Measurements from ENCODE around the gene ATXN10.
A peak's percentile ranks its signal among the peaks of the same experiment; 100 is the strongest.

GRCh38 chr22:45671783-45672563 is at the start of gene ATXN10:
- TF ChIP-seq, protein P1, sequence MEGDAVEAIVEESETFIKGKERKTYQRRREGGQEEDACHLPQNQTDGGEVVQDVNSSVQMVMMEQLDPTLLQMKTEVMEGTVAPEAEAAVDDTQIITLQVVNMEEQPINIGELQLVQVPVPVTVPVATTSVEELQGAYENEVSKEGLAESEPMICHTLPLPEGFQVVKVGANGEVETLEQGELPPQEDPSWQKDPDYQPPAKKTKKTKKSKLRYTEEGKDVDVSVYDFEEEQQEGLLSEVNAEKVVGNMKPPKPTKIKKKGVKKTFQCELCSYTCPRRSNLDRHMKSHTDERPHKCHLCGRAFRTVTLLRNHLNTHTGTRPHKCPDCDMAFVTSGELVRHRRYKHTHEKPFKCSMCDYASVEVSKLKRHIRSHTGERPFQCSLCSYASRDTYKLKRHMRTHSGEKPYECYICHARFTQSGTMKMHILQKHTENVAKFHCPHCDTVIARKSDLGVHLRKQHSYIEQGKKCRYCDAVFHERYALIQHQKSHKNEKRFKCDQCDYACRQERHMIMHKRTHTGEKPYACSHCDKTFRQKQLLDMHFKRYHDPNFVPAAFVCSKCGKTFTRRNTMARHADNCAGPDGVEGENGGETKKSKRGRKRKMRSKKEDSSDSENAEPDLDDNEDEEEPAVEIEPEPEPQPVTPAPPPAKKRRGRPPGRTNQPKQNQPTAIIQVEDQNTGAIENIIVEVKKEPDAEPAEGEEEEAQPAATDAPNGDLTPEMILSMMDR (IDR thresholded peaks at IDR 0.05; ENCODE audit: low read depth, low read length): no peak
- peak; percentile 49 for TF ChIP-seq POLR2A (IDR thresholded peaks at IDR 0.05; ENCODE audit: extremely low read depth, insufficient read length)

All from NB4 (cell line).